WTC11 (cell line): ENCODE measurements around the gene NDUFAF4.

Source experiments
- ATF3 ChIP-seq: sonication (generic); formaldehyde crosslinking; conservative IDR thresholded peaks from 2 replicates; pipeline ENCODE4 v1.8.1; 2022; ENCODE audit warnings: mild to moderate bottlenecking, missing genetic modification reagents
- FOXK1 ChIP-seq: sonication (generic); formaldehyde crosslinking; IDR thresholded peaks from 2 replicates; pipeline ENCODE4 v1.8.0; 2022; ENCODE audit warnings: mild to moderate bottlenecking, moderate library complexity, missing genetic modification reagents

GRCh38 chr6:96913621-96914020, 15.9 kb upstream of the NDUFAF4 start:
- TF ChIP-seq ATF3 (CRISPR knock-in tag) (no peak), FOXK1 (no peak)
